Activated CD8-positive, alpha-beta memory T cell treated with anti-CD3 and anti-CD28 coated beads for 4 hours (primary cell): ENCODE data around the gene CPNE7.
"Not testable (repeated sequence)": the region's sequence is repeated elsewhere in the genome, so short reads cannot be mapped to it uniquely, and the experiment has no call there.

Source experiments
- DNase-seq, 2 donors: peaks; one replicate each; pipeline ENCODE4 v3.0.0-alpha.2; 2020; ENCODE audit warnings: low read depth in 2 of 2

CPNE7 gene

DNA sequence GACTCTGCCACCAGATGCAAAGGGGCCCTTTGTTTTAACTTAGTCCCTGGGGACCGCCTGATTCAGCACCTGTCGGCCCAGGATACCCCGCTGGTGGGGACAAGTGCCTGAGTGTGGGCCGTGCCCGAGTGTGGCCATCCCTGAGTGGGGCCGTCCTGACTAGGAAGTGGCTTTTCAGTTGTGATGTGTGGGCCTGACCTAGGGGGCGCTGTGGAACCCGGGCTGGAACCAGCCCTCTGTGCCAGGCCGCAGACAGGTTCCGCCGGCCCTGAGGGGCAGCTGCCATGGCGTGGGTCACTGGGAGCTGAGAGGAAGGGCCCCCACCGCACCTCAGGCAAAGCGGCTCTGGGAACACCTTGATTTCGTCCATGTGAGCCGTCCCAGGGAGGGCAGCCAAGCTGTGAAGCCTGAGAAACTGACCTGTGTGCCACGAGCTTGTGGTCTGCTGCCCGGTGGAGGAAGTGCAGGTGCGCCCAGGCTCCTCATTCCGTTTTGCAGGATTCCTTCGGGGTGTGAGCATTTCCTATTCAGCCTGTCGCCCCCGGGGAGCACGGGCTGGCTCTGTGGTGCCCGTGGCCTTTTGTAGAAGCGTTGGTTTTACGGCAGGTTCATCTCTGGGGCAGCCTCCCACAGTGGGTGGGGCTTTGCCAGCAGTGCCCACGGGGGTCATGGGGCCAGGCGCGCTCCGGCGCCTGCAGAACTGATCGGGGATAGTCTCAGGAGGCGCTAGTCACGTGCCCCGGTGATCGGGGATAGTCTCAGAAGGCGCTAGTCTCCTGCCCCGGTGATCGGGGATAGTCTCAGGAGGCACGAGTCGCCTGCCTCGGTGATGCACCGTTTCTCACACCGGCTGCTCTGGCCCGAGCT, 9.8 kb upstream of the CPNE7 start:
- DNase-seq = peak in 1 of 2 donors; percentile 21

DNA sequence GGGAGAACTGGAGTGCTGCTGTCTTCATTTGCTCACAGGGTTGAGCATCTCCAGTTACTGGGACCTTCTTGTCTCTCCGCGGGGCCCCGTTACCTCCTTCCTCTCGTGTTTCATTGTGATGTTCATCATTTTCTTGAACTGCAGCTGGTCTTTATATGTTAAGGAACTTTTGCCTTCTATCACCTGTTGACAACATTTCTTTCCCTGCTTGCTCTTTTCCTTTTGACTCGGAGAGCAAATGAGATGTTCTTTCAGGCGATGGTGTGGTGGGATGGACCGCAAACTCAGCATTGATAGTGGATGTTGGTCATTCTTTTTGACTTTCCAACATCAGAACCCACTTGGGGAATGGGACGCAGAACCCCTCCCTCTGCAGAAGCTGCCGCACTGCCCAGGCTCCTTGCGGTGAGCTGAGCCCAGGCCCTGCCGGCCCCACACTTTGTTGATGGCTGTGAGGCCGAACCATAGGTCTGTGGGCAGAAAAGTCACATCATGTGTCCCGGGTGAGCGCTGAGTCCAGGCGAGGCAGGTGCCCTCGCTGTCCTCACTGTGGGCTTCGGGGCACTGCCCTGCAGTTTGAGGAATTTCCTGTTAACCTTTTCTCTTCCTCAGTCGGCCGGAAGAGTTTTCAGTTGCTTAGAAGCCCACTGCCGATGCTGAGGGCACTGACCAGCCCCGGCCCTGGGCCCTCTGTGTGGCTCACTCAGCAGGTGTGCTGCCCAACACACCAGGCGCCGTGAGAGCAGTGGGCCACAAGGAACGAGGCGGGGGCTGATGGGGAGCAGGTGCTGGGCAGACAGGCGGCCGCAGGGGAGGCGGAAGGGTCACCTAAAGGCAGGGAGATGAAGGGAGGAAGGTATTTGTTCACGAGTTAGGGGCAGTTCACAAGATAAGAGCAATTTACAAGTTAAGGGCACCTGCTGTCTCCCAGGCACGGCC, 7.6 kb upstream of the CPNE7 start:
- DNase-seq = no peak

DNA sequence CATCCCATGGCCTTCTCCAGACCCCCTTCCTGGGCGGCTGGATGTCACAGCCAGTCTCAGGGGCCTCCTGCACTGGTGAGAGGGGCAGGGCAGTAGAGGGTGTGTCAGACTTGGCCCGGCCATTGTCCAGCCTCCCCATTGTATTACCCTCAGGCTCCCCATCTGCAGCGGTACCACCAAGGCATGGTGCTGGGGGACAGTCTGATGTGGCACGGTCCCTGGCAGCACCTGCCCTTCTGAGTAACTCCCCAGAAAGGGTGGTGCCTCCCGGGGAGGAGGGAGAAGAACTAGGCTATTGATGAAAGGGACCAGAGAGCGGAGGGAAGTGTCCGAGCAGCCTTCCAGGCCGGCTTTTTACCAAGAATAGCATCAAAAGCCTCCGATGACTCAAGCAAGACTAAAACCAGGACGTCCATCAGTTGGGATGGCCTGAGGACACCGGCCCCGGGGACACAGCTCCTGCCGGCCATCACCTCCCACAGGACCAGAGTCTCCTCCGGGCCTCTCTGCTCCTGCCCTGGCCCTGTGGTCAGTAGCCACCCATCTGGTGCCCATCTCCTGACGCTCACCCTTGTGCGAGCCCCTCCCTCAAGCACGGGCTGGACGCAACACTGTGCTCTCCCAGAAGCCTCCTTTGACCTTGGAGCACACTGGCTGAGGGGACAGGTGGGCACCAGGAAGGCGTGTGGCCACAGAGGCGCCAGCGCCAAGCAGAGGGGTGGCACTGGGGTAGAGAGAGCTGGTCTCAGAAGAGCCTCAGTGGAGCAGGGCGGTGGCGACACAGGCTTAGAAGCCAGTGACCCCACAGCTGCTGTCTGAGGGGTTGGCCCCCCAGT, 5.8 kb upstream of the CPNE7 start:
- no peak for DNase-seq

DNA sequence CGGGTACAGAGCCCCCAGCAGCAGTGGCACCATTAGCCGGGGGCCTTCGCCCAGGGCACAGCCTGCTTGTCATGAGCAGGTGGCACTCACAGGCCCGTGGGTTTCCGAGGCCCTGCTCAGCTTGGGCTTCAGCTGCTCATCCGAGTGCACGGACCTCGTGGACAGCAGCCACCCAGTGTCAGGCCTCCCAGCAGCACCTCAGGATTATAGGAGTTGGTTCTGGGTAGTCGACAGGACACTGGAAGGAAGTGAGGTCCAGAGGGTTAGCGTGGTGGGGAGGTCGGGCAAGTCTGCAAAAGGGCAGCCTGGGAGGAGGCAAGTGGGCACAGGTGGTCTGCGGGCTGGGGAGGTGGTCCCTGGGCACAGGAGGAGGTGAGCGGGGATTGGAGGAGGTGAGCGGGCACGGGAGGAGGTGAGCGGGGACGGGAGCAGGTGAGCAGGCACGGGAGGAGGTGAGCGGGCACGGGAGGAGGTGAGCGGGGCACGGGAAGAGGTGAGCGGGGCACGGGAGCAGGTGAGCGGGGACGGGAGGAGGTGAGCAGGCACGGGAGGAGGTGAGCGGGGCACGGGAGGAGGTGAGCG, 5.1 kb upstream of the CPNE7 start:
- no peak for DNase-seq

DNA sequence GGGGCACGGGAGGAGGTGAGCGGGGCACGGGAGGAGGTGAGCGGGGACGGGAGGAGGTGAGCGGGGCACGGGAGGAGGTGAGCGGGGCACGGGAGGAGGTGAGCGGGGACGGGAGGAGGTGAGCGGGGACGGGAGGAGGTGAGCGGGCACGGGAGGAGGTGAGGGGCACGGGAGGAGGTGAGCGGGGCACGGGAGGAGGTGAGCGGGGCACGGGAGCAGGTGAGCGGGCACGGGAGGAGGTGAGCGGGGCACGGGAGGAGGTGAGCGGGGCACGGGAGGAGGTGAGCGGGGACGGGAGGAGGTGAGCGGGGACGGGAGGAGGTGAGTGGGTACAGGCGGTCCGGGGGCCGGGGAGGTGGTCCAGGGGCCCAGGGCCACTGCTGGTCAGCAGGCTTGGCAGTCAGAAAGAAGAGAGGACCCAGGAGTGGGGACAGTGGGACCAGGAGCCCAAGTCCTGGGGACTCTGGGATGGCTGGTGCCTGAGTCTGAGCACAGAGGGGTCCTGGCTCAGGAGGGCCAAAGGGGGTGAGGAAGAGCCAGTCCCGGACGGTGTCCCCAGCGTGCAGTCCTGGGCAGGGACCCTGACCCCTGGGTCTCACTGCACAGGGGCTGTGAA, 4.5 kb upstream of the CPNE7 start:
- not testable (repeated sequence) for DNase-seq

DNA sequence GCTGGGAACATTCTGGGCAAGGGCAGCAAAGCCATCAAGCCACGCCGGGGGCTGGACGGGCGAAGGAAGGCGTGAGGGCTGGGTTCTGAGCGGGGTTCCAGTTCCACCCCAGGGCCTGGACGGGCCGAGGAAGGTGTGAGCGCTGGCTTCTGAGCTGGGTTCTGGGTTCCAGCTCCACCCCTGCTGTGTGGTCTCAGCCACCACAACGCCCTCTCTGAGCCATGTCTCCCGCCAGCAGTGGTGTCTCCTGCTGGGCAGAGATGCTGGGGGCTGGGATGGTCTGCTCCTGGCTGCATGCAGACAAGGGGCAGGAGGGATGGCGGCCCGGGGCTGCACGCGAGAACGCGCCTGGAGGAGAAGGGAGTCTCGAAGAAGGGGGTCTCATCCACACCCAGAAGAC, 3.9 kb upstream of the CPNE7 start:
- no peak for DNase-seq

DNA sequence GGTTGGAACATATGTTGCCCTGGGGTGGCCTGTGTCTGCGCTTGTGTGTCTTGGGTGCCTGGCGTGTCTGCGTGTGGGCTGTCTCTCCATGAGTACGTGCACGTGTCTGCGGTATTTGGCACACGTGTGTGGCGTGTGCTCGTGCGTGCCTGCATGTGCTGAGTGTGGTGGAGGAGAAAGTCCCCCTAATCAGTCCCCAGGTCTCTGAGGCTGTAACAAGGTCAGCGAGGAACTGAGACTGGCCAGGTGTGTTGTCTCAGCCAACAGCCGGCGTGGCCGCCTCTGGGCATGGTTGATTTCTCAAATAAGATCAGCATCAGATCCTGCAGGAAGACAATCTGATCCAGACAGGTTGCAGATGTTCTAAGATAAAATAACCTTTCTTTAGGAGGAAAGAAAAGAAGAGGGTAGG, 3.5 kb upstream of the CPNE7 start:
- DNase-seq = no peak

DNA sequence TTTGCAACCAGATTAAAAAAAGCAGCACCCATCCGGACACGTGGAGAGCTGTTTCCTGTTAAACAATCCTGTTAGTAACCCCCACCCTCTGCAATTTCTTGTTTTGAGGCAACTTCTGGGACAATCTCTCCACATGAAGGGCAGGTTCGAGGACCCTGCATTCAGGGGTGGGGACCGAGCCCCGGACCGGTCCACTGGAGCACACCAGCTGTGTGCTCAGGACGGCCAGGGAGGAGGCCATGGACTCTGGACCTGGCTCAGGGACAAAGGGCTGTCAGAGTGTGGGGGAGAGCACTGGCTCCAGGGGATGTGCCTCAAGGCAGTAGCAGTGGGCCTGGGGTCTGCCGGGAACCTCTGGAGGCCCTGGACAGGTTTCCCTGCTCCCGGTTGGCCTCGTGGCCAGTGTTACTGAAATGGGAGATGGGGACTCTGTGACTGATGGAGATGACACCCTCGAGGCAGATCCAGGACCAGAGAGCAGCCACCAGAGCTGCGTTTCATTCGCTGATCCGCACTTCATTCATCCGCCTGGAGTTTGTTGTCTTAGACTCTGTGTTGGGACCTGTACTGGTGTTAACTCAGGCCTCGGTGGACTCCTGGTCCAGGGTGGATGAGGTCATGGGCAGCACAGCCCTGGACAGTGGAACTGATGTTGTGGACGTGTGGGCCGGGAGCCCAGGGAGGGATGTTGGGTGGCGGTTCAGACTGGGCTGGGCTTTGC, 2.9 kb upstream of the CPNE7 start:
- no peak for DNase-seq

DNA sequence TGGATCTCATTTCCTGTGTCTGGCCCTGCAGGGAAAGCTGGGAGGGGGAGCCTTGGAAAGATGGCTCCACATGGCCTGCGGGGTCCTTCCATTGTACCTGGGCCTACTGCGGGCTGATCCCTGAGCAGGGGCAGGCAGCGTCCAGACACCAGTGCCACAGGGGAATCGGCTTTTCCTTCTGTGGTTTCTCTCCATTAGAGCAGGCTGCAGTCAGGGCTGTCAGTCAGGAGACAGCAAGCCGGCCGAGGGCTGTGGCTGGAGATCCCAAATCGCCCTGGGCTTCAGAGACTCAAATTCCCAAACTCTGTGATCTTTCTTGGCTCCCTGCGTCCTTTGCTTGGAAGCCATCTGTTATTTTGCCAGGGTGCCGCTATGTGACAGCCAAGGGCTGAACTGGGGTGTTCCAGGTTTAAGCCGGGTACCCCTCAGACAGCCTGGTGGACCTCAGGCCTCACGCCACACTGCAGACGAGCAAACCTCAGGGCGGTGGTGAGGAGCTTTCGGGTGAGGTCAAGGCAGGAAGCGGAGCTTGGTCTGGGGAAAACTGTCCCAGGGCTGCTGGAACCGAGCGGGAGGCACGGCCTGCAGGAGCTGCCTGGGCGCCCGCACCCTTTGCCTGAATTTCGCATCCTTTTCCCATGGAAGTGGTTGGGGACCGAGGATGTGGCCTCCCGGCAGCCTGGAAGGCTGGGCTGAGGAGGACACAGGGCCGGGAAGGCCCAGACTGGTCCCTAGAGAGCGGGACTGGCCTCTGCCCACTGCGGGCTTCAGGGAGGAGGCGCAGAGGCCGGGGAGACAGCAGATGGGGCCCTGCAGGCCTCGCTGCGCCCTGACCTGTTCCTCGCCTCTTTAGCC, 1.5 kb upstream of the CPNE7 start:
- DNase-seq = no peak

DNA sequence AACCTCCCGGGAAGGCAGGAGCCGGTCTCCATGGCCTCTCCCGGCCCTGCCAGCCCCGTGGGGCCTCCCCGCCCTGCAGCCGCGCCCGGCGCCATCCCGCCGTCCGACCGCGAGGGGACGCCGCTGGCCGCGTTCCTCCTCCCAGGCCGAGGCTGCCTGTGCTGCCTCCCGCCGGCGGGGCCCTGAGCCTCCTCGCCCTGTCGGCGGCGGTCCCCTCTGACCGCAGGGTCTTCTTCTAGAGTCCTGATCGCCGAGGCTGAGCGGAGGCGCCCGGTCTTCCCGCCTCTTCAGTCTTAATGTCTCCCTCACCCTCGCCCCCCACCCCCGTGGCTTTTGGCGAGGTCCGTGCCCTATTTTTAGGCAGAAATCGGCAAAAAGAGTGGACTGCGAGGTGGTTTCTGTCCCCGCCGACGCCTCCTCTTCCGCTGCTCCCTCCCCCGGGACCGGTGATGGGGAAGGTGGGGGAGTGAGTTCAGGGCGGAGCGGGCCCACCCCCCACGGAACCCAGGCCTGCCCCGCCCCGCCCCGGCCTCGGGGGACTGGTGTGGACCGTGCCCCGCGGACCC, 794 bp upstream of the CPNE7 start:
- no peak for DNase-seq

DNA sequence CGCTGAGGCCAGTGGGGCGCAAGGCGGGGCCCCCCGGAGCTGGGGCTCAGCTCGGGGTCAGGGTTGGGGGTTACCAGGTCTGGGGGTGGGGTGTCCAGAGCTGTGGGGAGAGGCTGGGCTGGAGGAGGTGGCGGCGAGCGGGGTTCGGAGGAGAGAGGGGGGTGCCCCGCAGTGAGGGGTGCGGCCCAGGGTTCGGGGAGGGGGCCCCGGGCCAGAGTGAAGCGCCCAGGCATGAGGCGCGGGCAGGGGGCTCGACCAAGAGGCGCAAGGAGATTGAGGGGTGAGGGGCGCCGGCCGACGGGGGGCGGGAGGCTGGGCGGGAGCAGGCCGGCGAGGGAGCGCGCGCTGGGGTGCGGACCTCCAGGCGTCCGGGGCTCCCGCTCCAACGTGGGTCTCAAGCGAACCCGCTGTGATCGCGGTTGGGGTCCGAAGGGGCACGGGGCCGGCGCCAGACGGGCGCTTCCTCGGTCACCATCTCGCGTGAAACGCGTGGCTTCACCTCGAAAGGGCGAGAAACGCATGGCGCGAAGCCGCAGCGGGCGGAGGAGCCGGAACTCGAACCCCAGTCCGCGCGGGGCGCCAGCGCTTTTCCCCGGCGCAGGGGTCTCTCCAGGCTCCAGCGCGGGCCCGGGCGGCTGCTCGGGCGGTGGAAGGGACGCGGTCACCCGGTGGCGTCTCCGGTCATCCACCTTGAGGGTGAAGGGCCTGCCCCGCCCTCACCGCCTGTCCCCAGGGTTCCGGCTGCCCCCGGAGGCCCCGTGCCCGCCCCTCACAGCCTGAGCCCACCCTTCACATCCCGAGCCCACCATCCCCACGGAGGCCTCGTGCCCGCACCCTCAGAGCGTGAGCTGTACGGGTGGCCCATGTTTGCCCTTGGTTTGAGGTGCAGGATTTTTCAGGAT, 846 bp downstream of the CPNE7 start:
- DNase-seq = no peak

DNA sequence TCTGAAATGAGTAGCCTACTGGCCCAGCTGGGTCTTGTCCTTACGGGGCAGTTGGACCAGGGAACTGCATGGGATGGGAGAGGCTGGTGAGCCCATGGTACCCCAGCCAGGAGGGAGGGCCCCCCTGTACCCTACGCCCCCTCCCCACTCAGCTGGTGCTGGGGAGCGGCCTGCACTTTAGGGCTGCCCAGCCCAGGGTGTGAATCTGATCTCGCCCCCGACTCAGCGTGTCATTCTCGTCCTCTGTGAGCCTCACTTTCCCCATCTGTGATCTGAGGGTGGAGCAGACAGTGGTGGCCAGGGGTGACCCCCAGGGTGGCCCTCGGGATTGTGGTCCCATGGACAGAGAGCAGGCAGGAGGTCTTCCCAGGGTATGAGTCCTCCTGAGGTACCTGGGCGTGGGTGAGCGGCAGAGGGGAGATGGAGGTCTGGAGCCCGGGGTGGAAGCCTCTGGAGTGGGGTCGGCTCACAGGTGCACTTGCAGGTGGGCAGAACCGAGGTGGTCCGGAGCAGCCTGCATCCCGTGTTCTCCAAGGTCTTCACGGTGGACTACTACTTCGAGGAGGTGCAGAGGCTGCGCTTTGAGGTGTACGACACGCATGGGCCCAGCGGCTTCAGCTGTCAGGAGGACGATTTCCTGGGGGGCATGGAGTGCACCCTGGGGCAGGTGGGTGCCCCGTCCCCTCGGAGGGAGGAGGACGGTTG, 1.6 kb downstream of the CPNE7 start:
- DNase-seq = no peak

DNA sequence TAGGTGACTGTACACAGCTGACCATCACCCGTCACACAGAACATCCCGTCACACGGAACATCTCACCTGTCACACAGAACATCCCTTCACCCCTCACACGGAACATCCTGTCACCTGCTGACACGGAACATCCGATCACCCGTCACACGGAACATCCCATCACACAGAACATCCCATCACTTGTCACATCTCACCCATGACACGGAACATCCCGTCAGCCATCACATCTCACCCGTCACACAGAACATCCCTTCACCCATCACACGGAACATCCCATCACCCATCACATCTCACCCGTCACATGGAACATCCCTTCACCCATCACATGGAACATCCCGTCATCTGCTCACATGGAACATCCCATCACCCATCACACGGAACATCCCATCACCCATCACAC, 3.8 kb downstream of the CPNE7 start:
- DNase-seq = no peak

DNA sequence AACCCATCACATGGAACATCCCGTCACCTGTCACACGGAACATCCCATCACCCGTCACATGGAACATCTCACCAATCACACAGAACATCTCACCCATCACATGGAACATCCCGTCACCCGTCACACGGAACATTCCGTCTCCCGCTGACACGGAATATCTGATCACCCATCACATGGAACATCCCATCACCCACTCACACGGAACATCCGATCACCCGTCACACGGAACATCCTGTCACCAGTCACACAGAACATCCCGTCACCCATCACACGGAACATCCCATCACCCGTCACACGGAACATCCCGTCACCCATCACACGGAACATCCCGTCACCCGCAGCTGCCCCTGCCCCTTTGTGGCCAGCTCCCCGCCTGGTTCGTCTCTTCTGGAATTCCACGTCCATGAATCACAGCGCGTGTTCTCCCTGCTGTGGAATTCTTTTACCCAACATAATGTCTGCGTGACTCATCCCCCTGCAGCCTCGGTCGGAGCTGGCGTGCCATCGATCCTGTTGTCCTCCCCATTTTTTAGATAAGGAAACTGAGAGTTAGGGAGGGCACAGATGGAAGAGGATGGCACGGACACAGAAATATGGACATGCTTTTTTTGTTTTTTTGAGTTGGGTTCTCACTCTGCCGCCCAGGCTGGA, 5.6 kb downstream of the CPNE7 start:
- DNase-seq = no peak

DNA sequence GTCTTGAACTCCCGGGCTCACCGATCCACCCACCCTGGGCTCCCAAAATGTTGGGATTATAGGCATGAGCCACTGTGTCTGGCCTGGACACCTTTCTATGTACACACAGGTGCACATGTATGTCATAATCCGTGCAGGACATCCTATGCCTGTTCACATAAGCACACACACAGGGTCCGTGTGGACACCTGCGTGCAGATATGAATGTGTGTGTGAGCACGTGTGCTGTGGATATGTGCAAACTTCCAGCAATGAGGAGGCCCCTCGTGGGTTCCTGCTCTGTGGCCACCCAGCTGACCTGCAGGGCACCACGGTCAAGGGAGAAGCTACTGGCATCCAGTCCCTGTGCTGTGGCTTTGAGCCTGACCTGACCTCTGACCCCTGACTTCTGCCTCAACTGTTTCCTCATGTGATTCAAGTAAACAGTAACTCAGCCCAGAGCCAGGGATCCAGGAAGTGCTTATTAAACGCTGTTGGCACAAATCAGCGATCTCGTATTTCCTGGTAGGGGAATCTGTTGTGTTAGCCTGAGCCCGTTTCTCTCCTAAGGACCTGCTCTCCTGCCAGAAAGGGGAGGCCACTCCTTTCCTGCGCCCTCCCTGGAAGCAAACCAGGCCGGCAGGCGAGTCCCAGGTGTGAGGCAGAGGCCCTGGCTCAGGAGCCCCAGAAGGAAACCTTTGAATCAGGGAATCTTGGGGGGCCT, 6.5 kb downstream of the CPNE7 start:
- no peak for DNase-seq

DNA sequence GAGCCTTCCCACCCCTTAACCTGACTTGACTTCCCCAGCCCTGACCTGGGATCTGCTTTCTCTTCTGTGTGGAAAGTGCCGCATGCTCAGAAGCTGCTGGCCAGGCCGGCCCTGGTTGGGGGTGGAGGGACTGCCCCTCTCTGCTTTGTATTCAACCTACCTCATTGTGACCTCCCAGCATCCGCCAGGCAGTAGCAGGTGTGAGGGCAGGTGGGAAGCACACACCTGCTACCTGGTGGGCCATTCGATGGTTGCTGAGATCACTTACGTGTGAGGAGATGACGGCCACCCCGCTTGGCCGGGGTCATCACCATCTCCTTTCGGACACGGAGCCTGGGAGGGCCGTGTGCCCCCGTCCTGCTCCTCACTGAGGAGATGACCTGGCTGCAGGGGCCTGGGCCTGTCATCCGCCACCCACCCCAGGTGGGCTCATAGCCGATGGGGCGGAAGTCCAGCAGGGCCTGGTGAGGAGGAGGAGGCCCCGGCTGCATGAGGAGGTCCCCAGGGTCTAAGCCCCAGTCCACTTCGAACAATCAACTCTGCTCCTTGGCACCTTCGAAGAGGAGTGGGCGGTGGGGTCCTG, 7.1 kb downstream of the CPNE7 start:
- DNase-seq = no peak
